GM19372 (cell line): ENCODE measurements around the gene MMP14.
"Not testable (repeated sequence)": the region's sequence is repeated elsewhere in the genome, so short reads cannot be mapped to it uniquely, and the experiment has no call there.

Experiments
- ATAC-seq: cut with Tn5 transposase; IDR thresholded peaks from one replicate; pipeline ENCODE4 v1.9.1; 2021; ENCODE audit warnings: mild to moderate bottlenecking, low read depth, moderate library complexity; ENCODE audit not compliant: unreplicated experiment

The MMP14 gene

DNA sequence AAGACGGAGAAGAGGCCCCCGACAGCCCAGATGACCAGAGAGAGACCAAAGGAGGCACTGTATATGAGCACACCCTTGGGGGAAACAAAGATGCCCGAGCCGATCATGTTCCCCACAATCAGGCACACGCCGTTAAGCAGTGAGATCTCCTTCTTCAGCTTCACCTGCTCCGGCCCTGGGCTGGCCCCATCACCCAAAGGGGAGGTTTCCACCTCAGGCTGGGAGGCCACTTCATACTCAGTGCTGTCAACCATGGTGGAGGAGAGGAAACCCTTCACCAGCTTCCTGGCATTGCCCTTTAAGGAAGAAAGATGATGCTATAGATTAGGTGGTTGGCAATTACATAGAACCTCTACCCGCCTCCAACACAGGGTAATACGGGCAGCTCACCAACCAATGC, 23.2 kb upstream of the MMP14 start:
- no peak for ATAC-seq

- ATAC-seq = no peak
Measured at GRCh38 chr14:22814373-22814772, 22.0 kb upstream of the MMP14 start.

- no peak for ATAC-seq
Measured at GRCh38 chr14:22814941-22815713, 21.3 kb upstream of the MMP14 start, which contains the start of gene SLC7A7. SLC7A7 (minus strand) TSS chr14:22815435; CDS start chr14:22813398, 2,037 bp downstream.

- ATAC-seq = no peak
Measured at GRCh38 chr14:22819151-22819988, 17.0 kb upstream of the MMP14 start.

DNA sequence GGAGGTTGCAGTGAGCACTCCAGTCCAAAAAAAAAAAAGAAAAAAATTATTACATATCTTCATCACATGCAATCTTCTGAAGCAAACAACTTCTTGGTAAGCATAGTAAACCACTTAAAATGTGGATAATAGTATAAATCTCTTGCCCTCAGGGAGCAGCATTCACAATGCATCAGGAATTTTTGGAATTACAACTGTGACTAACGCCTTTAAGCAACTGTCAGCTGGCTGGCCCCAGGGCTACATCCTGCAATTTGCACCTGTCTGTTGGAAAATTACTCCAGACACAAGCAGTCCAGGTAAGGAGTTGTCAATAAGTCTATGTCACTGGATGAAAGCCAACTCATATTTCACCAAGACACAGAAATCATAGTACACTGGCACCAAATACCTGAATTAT, 15.7 kb upstream of the MMP14 start:
- ATAC-seq = no peak

DNA sequence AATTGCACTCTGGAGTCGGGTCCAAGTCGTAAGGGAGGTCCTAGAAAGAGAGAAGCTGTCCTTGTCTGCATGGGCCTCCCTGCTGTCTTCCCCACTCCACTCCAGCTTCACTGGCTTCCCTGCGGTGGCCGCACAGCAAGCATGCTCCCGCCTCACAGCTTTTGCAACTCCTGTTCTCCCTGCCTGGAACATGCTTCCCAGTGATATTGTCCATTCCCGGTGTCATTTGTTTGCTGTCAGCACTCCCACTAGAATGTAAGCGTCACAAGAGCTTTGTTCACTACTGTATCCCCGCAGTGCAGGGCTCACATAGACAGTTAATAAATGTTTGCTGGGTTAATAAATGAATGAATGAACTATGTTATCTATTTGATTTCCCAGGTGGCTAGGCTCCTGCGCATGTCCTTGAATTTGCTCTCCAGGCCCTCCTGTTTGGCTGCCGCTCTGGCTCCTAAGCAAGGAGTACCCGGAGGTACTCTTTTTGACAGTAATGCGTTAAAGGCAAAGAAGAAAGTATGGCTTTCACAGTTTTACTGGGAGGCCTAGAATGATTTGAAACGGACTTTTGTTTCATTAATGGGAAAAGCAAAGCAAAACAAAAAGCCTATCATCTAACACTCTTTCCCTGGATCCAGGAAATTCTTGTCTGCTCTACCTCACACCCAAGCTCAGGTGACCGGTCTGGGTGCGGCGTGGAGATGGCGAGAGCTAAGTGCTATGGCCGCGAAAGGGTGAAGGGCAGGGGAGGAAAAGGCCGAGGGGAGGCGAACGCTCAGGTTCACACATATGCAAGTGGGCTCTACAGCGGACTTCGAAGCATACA, 15.0 kb upstream of the MMP14 start:
- no peak for ATAC-seq

GRCh38 chr14:22822016-22822570, 14.3 kb upstream of the MMP14 start:
- ATAC-seq = no peak

GRCh38 chr14:22822571-22823098, 13.8 kb upstream of the MMP14 start:
- ATAC-seq = peak; percentile 50

- ATAC-seq = no peak
Measured at GRCh38 chr14:22824711-22825359, 11.6 kb upstream of the MMP14 start.

DNA sequence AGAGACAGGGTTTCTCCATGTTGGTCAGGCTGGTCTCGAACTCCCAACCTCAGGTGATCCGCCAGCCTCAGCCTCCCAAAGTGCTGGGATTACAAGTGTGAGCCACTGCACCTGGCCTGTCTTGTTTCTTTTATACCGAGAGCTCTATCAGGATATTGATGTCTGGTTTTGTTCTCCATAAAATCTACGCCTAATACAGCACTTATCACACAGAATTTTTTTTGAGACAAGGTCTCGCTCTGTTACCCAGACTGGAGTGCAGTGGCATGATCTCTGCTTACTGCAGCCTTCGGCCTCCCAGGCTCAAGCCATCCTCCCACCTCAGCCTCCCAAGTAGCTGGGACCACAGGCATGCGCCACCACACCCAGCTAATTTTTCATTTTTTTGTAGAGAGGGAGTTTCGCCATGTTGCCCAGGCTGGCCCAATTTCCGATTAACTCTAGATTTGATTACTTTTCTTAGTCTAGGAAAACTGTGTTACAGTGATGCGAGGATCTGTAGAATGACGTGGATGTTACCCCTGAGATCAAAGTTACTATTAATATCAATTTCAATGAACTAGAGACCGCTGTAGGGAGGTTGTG, 7.2 kb upstream of the MMP14 start:
- ATAC-seq = not testable (repeated sequence)

- ATAC-seq = peak; percentile 93
Measured at GRCh38 chr14:22829661-22830442, 6.5 kb upstream of the MMP14 start, which contains the start of gene MRPL52. MRPL52 (plus strand) TSS chr14:22829887; CDS start chr14:22829913, 26 bp downstream.

DNA sequence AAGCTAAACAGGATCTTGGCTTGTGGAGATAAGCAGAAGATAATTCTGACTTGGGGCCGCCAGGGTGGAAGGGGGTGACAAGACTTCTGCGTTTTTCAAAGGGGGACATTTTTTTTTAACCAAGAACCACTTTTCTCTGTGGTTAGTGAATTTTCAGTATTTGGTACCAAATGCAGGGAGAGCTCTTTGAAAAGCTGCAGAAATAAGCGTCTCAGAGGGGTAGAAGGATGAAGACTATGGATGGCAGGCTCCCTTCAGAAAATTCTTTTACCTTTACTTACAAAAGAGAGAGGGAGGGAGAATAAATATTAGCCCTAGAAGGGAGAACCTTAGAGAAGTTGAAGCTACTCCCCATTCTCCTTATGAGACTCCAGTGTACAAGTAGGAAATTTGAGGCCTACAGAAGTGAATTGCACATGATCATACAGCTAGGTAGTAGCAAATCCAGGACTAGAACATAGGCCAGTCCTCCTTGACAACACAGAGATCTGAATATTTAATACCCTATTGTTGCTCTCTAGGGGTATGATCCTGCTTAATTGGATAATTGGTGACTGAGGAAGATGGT, 5.9 kb upstream of the MMP14 start:
- ATAC-seq = no peak

GRCh38 chr14:22835505-22835904, 880 bp upstream of the MMP14 start:
- ATAC-seq = no peak

- no peak for ATAC-seq
Measured at GRCh38 chr14:22837114-22837749, 847 bp downstream of the MMP14 start.

DNA sequence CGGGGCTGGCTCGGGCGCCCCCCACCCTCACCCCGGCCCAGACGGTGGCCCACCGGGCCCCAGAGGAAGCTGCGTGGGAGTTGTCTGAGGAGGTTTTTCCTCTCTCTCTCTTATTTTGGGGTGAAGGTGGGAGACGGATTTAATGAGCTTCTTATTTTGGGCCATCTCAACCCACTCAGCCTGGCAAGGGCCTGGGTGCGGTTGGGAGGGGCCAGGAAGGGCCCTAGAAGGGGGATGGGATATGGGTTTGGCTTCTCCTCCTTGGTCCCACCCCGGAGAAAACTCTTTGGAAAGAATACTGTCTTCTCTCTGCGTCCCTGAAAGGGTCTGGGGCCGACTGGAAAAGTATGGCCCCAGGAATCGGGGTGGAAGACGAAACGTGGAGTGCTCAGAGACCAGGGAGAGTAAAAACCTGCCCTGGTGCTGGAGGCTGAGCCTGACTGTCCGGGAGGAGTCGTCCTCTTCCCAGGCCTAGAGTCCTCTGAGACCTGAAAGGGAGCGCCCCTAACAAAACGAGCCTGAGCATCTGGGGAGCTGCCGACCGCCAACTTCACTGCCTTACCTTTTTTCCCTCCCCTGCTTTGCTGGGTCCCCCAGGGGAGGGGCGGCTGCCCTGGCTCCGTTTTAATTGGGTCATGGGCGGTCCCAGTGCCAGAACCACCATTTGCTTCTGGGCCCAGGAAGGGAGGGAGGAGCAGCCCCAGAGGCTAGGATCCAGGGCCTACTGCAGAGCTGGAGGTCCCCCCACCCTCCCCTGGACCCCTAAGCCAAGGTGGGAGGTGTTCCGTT, 1.6 kb downstream of the MMP14 start:
- no peak for ATAC-seq

GRCh38 chr14:22838631-22839041, 2.3 kb downstream of the MMP14 start:
- ATAC-seq = no peak
